KG1 (cell line): Measurements from ENCODE around the gene CHFR.
"Not testable (repeated sequence)": the region's sequence is repeated elsewhere in the genome, so short reads cannot be mapped to it uniquely, and the experiment has no call there.

Experiments used
- DNase-seq: peaks from one replicate; lab custom pipeline; 2025; lab: John Stamatoyannopoulos, UW

CHFR gene, protein sequence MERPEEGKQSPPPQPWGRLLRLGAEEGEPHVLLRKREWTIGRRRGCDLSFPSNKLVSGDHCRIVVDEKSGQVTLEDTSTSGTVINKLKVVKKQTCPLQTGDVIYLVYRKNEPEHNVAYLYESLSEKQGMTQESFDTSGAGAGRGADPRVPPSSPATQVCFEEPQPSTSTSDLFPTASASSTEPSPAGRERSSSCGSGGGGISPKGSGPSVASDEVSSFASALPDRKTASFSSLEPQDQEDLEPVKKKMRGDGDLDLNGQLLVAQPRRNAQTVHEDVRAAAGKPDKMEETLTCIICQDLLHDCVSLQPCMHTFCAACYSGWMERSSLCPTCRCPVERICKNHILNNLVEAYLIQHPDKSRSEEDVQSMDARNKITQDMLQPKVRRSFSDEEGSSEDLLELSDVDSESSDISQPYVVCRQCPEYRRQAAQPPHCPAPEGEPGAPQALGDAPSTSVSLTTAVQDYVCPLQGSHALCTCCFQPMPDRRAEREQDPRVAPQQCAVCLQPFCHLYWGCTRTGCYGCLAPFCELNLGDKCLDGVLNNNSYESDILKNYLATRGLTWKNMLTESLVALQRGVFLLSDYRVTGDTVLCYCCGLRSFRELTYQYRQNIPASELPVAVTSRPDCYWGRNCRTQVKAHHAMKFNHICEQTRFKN

DNA sequence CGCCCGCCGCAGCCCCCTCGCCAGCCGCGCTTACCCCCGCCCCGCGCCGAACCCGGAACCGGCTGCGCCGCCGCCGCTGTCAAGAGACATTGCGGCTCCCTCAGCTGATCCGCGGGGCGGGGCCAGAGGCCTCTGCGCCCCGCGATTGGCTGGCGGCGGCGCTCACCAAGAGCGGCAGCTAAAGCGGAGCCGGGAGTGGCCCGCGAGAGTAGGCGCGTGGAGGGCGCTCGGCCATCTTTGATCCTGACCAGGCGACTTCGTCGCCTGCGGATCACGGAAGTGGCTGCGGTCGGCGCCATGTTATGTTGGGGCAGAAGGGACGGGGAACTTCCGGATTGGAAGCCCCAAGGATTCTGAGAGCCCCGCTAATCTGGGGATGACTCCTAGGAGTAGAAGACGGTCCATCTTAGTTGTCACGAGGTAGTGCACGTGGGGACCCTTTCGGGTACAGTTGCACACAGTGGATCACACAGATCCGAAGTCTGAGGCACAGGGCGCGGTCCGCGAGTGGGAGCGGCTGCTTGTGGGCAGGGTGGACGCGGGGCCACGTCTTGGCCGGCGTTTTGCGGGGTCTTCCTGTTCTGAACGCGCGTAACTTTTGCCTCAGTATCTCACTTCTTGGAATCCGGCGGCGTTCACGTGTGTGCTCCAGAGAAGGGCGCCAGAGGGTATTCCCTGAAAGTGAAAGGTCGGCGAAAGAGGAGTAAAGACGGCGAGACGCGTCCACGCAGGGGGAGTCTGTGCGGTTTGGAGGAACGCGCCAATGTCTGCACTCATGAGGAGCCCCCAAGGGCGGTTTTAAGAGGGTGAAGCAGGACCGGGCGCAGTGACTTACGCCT is at the start of gene CHFR:
Gene CHFR (minus strand): TSS at position 93 of the 839 bp plus-strand sequence. CDS start 277 bp downstream, outside the sequence.
- DNase-seq, result peak; percentile 96

GRCh38 chr12:132936921-132937320 is 49.5 kb upstream of the CHFR start:
- not testable (repeated sequence) for DNase-seq

DNA sequence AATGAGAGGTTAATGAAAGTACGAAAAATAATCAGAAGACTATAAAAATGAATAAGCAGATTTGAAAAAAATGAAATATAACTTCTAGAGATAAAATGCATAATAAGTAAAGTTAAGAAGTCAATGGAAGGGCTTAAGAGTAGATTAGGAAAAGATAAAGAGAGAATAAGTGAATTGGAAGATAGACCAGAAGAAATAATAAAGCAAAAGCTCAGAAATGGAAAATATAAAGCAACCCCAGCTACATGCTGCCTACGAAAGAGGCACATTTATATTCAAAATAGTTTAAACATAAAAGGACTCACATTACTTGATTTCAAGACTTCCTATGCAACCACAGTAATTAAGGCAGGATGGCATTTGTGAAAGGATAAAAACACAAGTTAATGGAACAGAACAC is 48.8 kb upstream of the CHFR start:
- no peak for DNase-seq

- no peak for DNase-seq
Measured at GRCh38 chr12:132926415-132926833, 39.0 kb upstream of the CHFR start.

DNA sequence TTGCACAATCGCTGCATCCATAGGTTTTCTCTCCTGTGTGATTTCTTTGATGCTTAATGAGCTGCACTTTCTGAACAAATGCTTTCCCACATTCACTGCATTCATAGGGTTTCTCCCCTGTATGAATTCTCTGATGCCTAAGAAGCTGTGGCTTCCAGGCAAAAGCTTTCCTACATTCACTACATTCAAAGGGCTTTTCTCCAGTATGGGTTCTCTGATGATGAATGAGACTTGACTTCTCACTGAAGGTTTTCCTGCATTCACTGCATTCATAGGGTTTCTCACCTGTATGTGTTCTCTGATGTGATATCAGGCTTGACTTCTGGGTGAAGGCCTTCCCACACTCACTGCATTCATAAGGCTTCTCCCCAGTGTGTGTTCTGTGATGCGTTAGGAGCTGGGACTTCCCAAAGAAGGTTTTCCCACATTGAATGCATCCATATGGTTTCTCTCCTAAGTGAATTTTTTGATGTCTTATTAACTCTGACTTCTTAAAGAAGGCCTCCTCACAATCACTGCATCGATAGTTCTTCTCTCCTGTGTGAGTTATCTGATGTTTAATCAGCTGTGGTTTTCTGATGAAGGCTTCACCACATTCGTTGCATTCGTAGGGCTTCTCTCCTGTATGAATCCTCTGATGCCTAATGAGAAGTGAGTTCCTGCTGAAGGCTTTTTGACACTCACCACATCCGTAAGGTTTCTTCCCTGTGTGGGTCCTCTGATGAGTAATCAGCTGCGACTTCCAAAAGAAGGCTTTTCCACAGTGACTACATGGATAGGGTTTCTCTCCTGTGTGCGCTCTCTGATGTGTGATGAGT is 38.4 kb upstream of the CHFR start:
- DNase-seq, result no peak

GRCh38 chr12:132924356-132924755 is 37.0 kb upstream of the CHFR start:
- no peak for DNase-seq

GRCh38 chr12:132923356-132923909 is 36.0 kb upstream of the CHFR start:
- DNase-seq, result no peak

DNA sequence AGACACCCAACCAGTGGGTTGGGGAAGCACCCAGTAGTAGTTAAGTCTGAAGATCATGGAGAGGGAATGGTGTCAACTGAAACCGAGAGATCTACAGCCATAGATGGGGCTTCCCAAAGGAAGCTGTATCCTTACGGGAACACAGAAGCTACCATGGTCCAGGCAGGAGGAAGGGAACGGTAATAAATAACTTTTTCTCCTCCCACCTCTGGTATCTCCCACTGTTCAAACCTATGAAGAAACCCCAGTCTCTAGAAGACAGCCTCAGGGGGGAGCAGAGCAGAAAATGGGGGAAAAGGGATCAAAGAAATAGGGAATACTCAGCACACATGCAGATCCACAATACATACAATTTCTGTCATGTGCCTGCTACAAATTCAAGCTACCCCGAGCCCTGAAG is 35.3 kb upstream of the CHFR start:
- DNase-seq, result no peak

- no peak for DNase-seq
Measured at GRCh38 chr12:132921685-132922084, 34.3 kb upstream of the CHFR start.

DNA sequence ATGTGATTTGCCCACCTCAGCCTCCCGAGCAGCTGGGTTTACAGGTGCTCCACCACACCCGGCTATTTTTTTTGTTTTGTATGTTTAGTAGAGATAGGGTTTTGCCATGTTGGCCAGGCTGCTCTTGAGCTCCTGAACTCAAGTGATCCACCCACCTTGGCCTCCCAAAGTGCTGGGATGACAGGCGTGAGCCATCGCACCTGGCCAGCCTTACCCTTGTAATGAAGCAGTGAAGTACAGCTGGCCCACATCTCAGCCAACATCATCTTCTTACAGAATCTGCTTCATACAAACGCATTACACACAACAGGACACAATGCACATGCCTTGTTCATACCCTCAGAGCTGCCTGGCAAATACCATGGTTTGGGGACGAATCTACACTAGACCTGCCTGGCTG is 31.3 kb upstream of the CHFR start:
- no peak for DNase-seq

DNA sequence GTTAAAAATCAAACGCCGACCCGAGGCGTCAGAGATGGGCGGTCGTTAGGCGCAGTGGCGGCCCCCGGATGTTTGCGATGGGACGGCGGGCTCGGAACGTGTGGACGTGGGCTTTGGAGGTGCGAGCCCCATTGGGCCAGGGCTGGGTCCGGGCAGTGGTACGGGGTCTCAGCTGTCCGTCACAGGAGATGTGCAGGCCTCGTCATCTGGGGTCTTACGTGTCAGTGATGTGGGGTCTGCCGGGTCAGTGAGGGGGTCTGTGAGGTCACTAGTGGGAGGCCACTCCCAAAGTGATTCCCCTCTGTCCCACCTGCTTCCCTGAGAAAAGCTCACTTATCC is 21.6 kb upstream of the CHFR start:
- DNase-seq, result no peak

GRCh38 chr12:132908145-132909029 is 21.0 kb upstream of the CHFR start:
- peak; percentile 86 for DNase-seq

- DNase-seq, result not testable (repeated sequence)
Measured at GRCh38 chr12:132907789-132908144, 20.4 kb upstream of the CHFR start.

DNA sequence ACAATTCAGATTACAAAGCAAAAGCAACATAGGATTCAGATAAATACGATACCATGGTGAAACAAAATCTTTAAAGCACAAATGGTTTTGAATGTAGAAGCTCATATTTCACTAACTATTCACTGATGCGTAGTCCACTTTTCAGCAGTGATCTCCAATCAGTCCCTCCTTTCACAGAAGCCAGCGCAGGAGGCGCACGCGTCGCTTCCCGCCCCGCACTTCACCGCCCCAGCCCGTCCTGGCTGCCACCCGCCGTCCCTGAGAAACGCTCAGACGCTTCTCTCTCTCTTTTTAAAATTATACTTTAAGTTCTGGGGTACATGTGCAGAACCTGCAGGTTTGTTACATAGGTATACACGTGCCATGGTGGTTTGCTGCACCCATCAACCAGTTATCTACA is 19.8 kb upstream of the CHFR start:
- DNase-seq, result no peak

- DNase-seq, result no peak
Measured at GRCh38 chr12:132904718-132905328, 17.4 kb upstream of the CHFR start.

DNA sequence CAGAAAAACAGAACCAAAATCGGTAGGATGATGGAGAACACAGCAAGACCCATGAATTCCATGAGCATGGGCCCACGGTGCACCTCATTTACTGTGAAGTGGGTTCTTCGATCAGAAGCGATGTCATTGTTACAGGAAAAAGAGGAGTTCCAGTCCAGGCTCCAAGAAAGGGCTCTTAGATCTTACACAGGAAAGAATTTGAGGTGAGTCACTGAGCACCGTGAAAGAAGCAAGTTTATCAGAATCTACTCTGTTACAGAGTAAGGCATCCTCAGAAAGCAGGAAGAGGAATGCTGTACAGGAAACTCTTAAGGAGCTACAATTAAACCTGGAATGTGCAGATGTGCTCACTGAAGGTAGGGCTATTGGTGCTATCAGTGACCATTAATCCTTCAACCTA is 11.6 kb upstream of the CHFR start:
- DNase-seq, result no peak

- DNase-seq, result no peak
Measured at GRCh38 chr12:132888852-132889251, 1.4 kb upstream of the CHFR start.

GRCh38 chr12:132886529-132887477 is 602 bp downstream of the CHFR start:
- DNase-seq, result no peak

DNA sequence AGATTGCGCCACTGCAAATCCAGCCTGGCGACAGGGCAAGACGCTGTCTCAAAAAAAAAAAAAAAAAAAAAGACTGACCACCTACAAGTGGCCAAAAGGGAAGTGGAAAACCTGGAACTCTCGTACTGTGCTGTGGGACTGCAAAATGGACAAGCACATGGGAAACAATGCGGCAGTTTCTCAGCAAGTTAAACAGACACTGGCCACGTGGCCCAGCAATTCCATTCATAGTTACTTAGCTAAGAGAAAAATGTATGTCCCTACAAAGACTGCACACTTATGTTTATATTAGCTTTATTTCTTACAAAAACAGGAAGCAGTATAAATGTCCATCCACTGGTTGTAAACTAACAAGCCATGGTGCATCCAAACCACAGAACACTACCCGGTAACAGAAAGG is 5.6 kb downstream of the CHFR start:
- no peak for DNase-seq
